K562 (cell line): ENCODE data around the gene USP10. TPM values are rescaled to one million over a fixed set of nuclear protein-coding genes. Genes with fewer than 3 reads are reported as not detected.

ENCODE experiments used
- CAMTA2 ChIP-seq: fragments of 250-450 bp; sonication (Bioruptor Pico); conservative IDR thresholded peaks from 2 replicates; pipeline ENCODE4 v1.5.1; 2022
- CHD1 ChIP-seq: fragments of 200-600 bp; sonication (generic); IDR thresholded peaks from one replicate; pipeline ENCODE4 v1.6.1; 2012; ENCODE audit warnings: mild to moderate bottlenecking, moderate library complexity, low read length, inconsistent platforms
- DPF2 ChIP-seq: fragments of 450-650 bp; IDR thresholded peaks from 2 replicates; pipeline ENCODE4 v1.6.1; 2016
- EP400 ChIP-seq: fragments of 450-650 bp; IDR thresholded peaks from 2 replicates; pipeline ENCODE4 v1.6.1; 2017; ENCODE audit warnings: antibody characterized with exemption, mild to moderate bottlenecking, moderate library complexity
- GATA2 ChIP-seq: sonication (generic); formaldehyde crosslinking; IDR thresholded peaks from 2 replicates; pipeline ENCODE4 v1.4.0; 2020; ENCODE audit warnings: mild to moderate bottlenecking, missing genetic modification reagents
- RBM39 ChIP-seq: fragments of 200-400 bp; formaldehyde crosslinking; optimal IDR thresholded peaks from 2 replicates; pipeline ENCODE3; 2018; ENCODE audit warnings: low read depth, low read length
- RUNX1 ChIP-seq: sonication (generic); IDR thresholded peaks from 2 replicates; pipeline ENCODE4 v1.6.1; 2016; ENCODE audit warnings: antibody characterized with exemption, low read depth
- SOX6 ChIP-seq: fragments of 450-650 bp; IDR thresholded peaks from 2 replicates; pipeline ENCODE4 v1.6.1; 2014; ENCODE audit warnings: mild to moderate bottlenecking
- SUPT5H ChIP-seq: fragments of 450-650 bp; IDR thresholded peaks from 2 replicates; pipeline ENCODE4 v1.6.1; 2016
- UBTF ChIP-seq, 2 experiments: IDR thresholded peaks; 2 replicates each; pipeline ENCODE4 v1.6.1; 2012; ENCODE audit warnings: improper control_type of control experiment in 2 of 2, low read depth in 2 of 2, low read length in 2 of 2, borderline replicate concordance in 1 of 2
- ZNF165 ChIP-seq: fragments of 250-450 bp; sonication (Bioruptor Pico); IDR thresholded peaks from 2 replicates; pipeline ENCODE4 v1.4.0; 2020; ENCODE audit warnings: borderline replicate concordance
- ZNF274 ChIP-seq: IDR thresholded peaks from 2 replicates; pipeline ENCODE4 v1.6.1; 2011; ENCODE audit warnings: low read depth, mild to moderate bottlenecking, low read length, moderate library complexity, borderline replicate concordance
- ZNF347 ChIP-seq: fragments of 450-650 bp; formaldehyde crosslinking; IDR thresholded peaks from 2 replicates; pipeline ENCODE4 v1.4.0; 2020; ENCODE audit warnings: low read depth, mild to moderate bottlenecking, moderate library complexity
- polyA plus RNA-seq, 8 experiments: library from polyadenylated mRNA; depleted of rRNA in 4 of 8; stranded (reverse) in 5 of 8; unstranded in 3 of 8; fragments of >200 nt; fragmentation: Nextera tagmentation in 2 of 8; fragmentation: Illumina TruSeq in 1 of 8; extraction: Ambion mirVana in 2 of 8; extraction: Trizol in 1 of 8; gene quantifications; 2 replicates each; pipeline versions ENCODE4 v1.2.1 to v1.2.3, GENCODE V29; 2011 to 2014; ENCODE audit warnings: inconsistent platforms in 1 of 8, missing spikeins in 1 of 8
- total RNA-seq, 7 experiments: library from RNA; depleted of rRNA in 6 of 7; stranded (reverse); fragments of >200 nt in 6 of 7; fragmentation: Illumina TruSeq in 2 of 7; extraction: Trizol in 2 of 7; gene quantifications; 2 replicates each; pipeline versions ENCODE4 v1.2.1 to v1.2.3, GENCODE V29; 2011 to 2021; ENCODE audit warnings: low replicate concordance in 1 of 7
- TF ChIP-seq, protein P1 (sequence below), 3 experiments: fragments of 200-800 bp in 1 of 3; fragments of 250-450 bp in 1 of 3; fragments of 450-650 bp in 1 of 3; sonication (Bioruptor Pico) in 1 of 3; sonication (Bioruptor generic) in 1 of 3; formaldehyde crosslinking in 1 of 3; IDR thresholded peaks; 2 replicates each; pipeline versions ENCODE4 v1.6.1 to v1.8.0; 2016 to 2022; ENCODE audit warnings: mild to moderate bottlenecking in 2 of 3, missing genetic modification characterization in 2 of 3, missing compliant biosample characterization in 1 of 3, moderate library complexity in 1 of 3
- TF ChIP-seq, protein P2 (sequence below), 3 experiments: IDR thresholded peaks in 2 of 3; conservative IDR thresholded peaks in 1 of 3; 2 replicates each; pipeline ENCODE4 v1.5.1; 2011 to 2012; ENCODE audit warnings: low read length in 3 of 3, mild to moderate bottlenecking in 3 of 3, control low read depth in 2 of 3, improper control_type of control experiment in 1 of 3, inconsistent platforms in 1 of 3, low read depth in 1 of 3, mixed read lengths in 1 of 3, moderate library complexity in 1 of 3; ENCODE audit not compliant: insufficient read depth in 2 of 3
- TF ChIP-seq, protein P3 (sequence below), 2 experiments: IDR thresholded peaks in 1 of 2; conservative IDR thresholded peaks in 1 of 2; 2 replicates each; pipeline ENCODE4 v1.6.1; 2016; ENCODE audit warnings: low read depth in 2 of 2, mild to moderate bottlenecking in 1 of 2, missing compliant biosample characterization in 1 of 2, missing genetic modification characterization in 1 of 2, moderate library complexity in 1 of 2

Gene USP10
- total and polyA plus RNA-seq, 9 of the 15 experiments (the other 6 are each of a cell fraction or from before 2014, with no cell fraction given), result 61.7 to 197 (median 116) TPM

DNA sequence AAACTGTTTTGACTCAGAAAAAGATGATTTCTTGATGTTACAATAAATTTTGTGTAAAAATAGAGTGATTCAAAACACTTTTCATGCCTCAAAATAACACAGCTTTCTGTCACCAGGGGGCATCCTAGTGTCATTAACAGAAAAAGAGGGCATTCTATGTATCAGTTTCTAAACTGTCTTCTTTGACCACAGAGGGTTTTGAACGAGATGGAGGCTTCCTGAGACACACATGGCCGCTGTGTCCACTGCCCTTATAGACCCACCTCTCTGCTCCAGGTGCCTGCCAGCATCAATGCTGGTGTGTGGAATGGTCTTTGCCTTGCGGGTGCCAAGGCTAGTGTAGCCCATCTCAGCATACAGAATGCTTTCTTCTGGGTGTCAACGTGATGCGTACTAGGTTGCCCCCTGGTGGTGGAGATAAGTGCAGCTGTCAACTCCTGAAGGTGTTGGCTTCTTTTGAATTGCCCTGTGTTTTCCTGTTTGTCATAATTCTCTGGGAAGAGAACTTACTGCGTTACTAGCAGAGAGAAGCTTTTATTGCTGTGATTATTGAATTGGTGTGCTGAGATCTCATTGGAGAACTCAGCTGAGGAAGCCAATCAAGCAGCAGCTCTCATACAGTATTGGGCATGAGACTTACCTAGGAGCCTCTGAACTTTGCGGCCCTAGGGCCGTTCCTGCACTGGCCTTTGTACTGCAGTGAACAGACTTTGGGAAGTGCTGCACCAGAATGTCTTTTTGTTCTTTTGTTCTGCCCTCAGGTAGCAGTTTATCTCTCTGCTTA is 38.6 kb downstream of the USP10 start (continued):
- TF ChIP-seq, protein P1, sequence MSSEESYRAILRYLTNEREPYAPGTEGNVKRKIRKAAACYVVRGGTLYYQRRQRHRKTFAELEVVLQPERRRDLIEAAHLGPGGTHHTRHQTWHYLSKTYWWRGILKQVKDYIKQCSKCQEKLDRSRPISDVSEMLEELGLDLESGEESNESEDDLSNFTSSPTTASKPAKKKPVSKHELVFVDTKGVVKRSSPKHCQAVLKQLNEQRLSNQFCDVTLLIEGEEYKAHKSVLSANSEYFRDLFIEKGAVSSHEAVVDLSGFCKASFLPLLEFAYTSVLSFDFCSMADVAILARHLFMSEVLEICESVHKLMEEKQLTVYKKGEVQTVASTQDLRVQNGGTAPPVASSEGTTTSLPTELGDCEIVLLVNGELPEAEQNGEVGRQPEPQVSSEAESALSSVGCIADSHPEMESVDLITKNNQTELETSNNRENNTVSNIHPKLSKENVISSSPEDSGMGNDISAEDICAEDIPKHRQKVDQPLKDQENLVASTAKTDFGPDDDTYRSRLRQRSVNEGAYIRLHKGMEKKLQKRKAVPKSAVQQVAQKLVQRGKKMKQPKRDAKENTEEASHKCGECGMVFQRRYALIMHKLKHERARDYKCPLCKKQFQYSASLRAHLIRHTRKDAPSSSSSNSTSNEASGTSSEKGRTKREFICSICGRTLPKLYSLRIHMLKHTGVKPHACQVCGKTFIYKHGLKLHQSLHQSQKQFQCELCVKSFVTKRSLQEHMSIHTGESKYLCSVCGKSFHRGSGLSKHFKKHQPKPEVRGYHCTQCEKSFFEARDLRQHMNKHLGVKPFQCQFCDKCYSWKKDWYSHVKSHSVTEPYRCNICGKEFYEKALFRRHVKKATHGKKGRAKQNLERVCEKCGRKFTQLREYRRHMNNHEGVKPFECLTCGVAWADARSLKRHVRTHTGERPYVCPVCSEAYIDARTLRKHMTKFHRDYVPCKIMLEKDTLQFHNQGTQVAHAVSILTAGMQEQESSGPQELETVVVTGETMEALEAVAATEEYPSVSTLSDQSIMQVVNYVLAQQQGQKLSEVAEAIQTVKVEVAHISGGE (CRISPR knock-in tag; IDR thresholded peaks at IDR 0.05), result no peak
- TF ChIP-seq, protein P2, sequence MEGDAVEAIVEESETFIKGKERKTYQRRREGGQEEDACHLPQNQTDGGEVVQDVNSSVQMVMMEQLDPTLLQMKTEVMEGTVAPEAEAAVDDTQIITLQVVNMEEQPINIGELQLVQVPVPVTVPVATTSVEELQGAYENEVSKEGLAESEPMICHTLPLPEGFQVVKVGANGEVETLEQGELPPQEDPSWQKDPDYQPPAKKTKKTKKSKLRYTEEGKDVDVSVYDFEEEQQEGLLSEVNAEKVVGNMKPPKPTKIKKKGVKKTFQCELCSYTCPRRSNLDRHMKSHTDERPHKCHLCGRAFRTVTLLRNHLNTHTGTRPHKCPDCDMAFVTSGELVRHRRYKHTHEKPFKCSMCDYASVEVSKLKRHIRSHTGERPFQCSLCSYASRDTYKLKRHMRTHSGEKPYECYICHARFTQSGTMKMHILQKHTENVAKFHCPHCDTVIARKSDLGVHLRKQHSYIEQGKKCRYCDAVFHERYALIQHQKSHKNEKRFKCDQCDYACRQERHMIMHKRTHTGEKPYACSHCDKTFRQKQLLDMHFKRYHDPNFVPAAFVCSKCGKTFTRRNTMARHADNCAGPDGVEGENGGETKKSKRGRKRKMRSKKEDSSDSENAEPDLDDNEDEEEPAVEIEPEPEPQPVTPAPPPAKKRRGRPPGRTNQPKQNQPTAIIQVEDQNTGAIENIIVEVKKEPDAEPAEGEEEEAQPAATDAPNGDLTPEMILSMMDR (IDR thresholded peaks at IDR 0.05 in 2 of 3, conservative IDR thresholded peaks at IDR 0.05 in 1 of 3; ENCODE audit: insufficient read depth in 2 of 3, low read depth in 1 of 3, low read length in 3 of 3), result peak; percentile 89 to 96 (median 91)
- no peak for TF ChIP-seq ZNF347 (CRISPR knock-in tag)
- TF ChIP-seq ZNF274, result no peak
- TF ChIP-seq, protein P3, sequence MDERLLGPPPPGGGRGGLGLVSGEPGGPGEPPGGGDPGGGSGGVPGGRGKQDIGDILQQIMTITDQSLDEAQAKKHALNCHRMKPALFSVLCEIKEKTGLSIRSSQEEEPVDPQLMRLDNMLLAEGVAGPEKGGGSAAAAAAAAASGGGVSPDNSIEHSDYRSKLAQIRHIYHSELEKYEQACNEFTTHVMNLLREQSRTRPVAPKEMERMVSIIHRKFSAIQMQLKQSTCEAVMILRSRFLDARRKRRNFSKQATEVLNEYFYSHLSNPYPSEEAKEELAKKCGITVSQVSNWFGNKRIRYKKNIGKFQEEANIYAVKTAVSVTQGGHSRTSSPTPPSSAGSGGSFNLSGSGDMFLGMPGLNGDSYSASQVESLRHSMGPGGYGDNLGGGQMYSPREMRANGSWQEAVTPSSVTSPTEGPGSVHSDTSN (CRISPR knock-in tag; IDR thresholded peaks at IDR 0.05; ENCODE audit: low read depth), result no peak; the same call in 1 of the 2 replicates
- TF ChIP-seq, protein P3 (tag; conservative IDR thresholded peaks at IDR 0.05; ENCODE audit: low read depth), result peak; percentile 69
- TF ChIP-seq UBTF (IDR thresholded peaks at IDR 0.05; ENCODE audit: borderline replicate concordance in 1 of 2, low read depth in 2 of 2, low read length in 2 of 2), result 0 out of 4 replicates have a peak, but pooled peaks of 1 of the 2 experiments have one; percentile 29
- no peak for TF ChIP-seq RUNX1
- no peak for TF ChIP-seq ZNF165
- no peak for TF ChIP-seq CHD1
- no peak for TF ChIP-seq CAMTA2 (CRISPR knock-in tag)
- TF ChIP-seq DPF2, result peak; percentile 30; the same call in 1 of the 2 replicates
- no peak for TF ChIP-seq RBM39
- TF ChIP-seq SOX6, result no peak
- TF ChIP-seq GATA2 (CRISPR knock-in tag), result no peak
- TF ChIP-seq EP400, result 0 out of 2 replicates have a peak, but pooled peaks have one; percentile 25
- no peak; the same call in 1 of the 2 replicates for TF ChIP-seq SUPT5H
